Purkinje cell (primary cell): ENCODE results near the gene CACNG7. TPM values are rescaled to one million over a fixed set of nuclear protein-coding genes. Genes with fewer than 3 reads are reported as not detected.

ENCODE experiments used
- polyA plus RNA-seq: library from polyadenylated mRNA; unstranded; fragments of >200 nt; fragmentation: Nextera tagmentation; gene quantifications from 2 replicates; pipeline ENCODE4 v1.2.1, GENCODE V29; 2014

Gene CACNG7
- 1.7 and 1.8 TPM in 2 replicates for polyA plus RNA-seq

GRCh38 chr19:53908935-53909415 is at the start of gene CACNG7:
Gene CACNG7 (plus strand): TSS chr19:53909278. CDS start chr19:53912832, 3,554 bp downstream.

GRCh38 chr19:53867225-53868090 is 41.6 kb upstream of the CACNG7 start, which contains the start of gene MYADM:
Gene MYADM (plus strand): TSS chr19:53867883. CDS start chr19:53873530, 5,647 bp downstream.

GRCh38 chr19:53881482-53882390 is 27.3 kb upstream of the CACNG7 start, which contains the start of gene PRKCG:
Gene PRKCG (plus strand): TSS chr19:53882197. CDS start chr19:53882495, 298 bp downstream.

GRCh38 chr19:53962887-53963431 is 53.9 kb downstream of the CACNG7 start, which contains the start of gene CACNG8:
Gene CACNG8 (plus strand): TSS chr19:53962937.

GRCh38 chr19:53991224-53992113 is 82.4 kb downstream of the CACNG7 start, which contains the start of gene CACNG6:
Gene CACNG6 (plus strand): TSS chr19:53991637. CDS start chr19:53992878, 1,241 bp downstream.

Other genes with a start within 250 kb of the CACNG7 start
- gene NLRP12, start 85.0 kb upstream of the CACNG7 start, polyA plus RNA-seq = not detected in 2 replicates
- gene MYADM, start 41.4 kb upstream of the CACNG7 start, polyA plus RNA-seq = 13.6 and 14.8 TPM in 2 replicates
- gene PRKCG, start 27.1 kb upstream of the CACNG7 start, polyA plus RNA-seq = 286 and 411 TPM in 2 replicates
- 0.45 and 4.1 TPM in 2 replicates for gene CACNG8, start 53.7 kb downstream of the CACNG7 start, polyA plus RNA-seq
- not detected in 2 replicates for gene CACNG6, start 82.4 kb downstream of the CACNG7 start, polyA plus RNA-seq
- not detected in 2 replicates for gene VSTM1, start 154.6 kb downstream of the CACNG7 start, polyA plus RNA-seq
- not detected in 2 replicates for gene TARM1, start 172.1 kb downstream of the CACNG7 start, polyA plus RNA-seq
- gene OSCAR, start 191.5 kb downstream of the CACNG7 start, polyA plus RNA-seq = not detected in 2 replicates
- 1,121 and 1,868 TPM in 2 replicates for gene NDUFA3, start 193.6 kb downstream of the CACNG7 start, polyA plus RNA-seq
- gene TFPT, start 206.4 kb downstream of the CACNG7 start, polyA plus RNA-seq = 5.5 and 10.9 TPM in 2 replicates
- gene PRPF31, start 206.5 kb downstream of the CACNG7 start, polyA plus RNA-seq = 6.3 and 12.1 TPM in 2 replicates
- gene CNOT3, start 228.5 kb downstream of the CACNG7 start, polyA plus RNA-seq = 5.1 and 12.1 TPM in 2 replicates